HG03095 (cell line): ENCODE results near the gene RSRC2.
"Not testable (repeated sequence)": the region's sequence is repeated elsewhere in the genome, so short reads cannot be mapped to it uniquely, and the experiment has no call there.

Experiments used
- ATAC-seq: cut with Tn5 transposase; IDR thresholded peaks from one replicate; pipeline ENCODE4 v1.9.1; 2021; ENCODE audit warnings: moderate library complexity; ENCODE audit not compliant: unreplicated experiment

RSRC2 gene

GRCh38 chr12:122519418-122519817 lies 7.3 kb downstream of the RSRC2 start:
- no peak for ATAC-seq

GRCh38 chr12:122518908-122519307 lies 7.8 kb downstream of the RSRC2 start:
- ATAC-seq, result no peak

GRCh38 chr12:122517877-122518276 lies 8.9 kb downstream of the RSRC2 start:
- ATAC-seq, result no peak

GRCh38 chr12:122516544-122517361 lies 10.0 kb downstream of the RSRC2 start:
- no peak for ATAC-seq

GRCh38 chr12:122515275-122515674 lies 11.5 kb downstream of the RSRC2 start:
- ATAC-seq, result no peak

GRCh38 chr12:122513660-122514059 lies 13.1 kb downstream of the RSRC2 start:
- ATAC-seq, result no peak

- not testable (repeated sequence) for ATAC-seq
Measured at GRCh38 chr12:122513028-122513427, 13.7 kb downstream of the RSRC2 start.

GRCh38 chr12:122508163-122508562 lies 18.6 kb downstream of the RSRC2 start:
- no peak for ATAC-seq

GRCh38 chr12:122506393-122506938 lies 20.3 kb downstream of the RSRC2 start:
- no peak for ATAC-seq

- no peak for ATAC-seq
Measured at GRCh38 chr12:122505419-122506051, 21.2 kb downstream of the RSRC2 start.

- no peak for ATAC-seq
Measured at GRCh38 chr12:122503783-122504590, 22.7 kb downstream of the RSRC2 start.

- no peak for ATAC-seq
Measured at GRCh38 chr12:122503147-122503751, 23.5 kb downstream of the RSRC2 start.

- ATAC-seq, result no peak
Measured at GRCh38 chr12:122501489-122501989, 25.2 kb downstream of the RSRC2 start.

- peak; percentile 91 for ATAC-seq
Measured at GRCh38 chr12:122500685-122501488, 25.8 kb downstream of the RSRC2 start, which contains the start of gene ZCCHC8. TSS of gene ZCCHC8 (minus strand) at chr12:122500932. CDS start at chr12:122500840, 92 bp downstream.

GRCh38 chr12:122499991-122500684 lies 26.6 kb downstream of the RSRC2 start:
- peak; percentile 10 for ATAC-seq

- ATAC-seq, result no peak
Measured at GRCh38 chr12:122495258-122495657, 31.5 kb downstream of the RSRC2 start.

GRCh38 chr12:122493222-122493621 lies 33.5 kb downstream of the RSRC2 start:
- not testable (repeated sequence) for ATAC-seq

GRCh38 chr12:122491991-122492390 lies 34.7 kb downstream of the RSRC2 start:
- ATAC-seq, result no peak

GRCh38 chr12:122489038-122489437 lies 37.7 kb downstream of the RSRC2 start:
- no peak for ATAC-seq
